NCI-H2227 treated with DMSO at 0.1 percent for 48 hours (cell line): ENCODE data around the gene TRPT1.
A peak's percentile ranks its signal among the peaks of the same experiment; 100 is the strongest.

Experiments used
- DNase-seq: peaks from one replicate; lab custom pipeline; 2025; lab: John Stamatoyannopoulos, UW

Gene TRPT1

DNA sequence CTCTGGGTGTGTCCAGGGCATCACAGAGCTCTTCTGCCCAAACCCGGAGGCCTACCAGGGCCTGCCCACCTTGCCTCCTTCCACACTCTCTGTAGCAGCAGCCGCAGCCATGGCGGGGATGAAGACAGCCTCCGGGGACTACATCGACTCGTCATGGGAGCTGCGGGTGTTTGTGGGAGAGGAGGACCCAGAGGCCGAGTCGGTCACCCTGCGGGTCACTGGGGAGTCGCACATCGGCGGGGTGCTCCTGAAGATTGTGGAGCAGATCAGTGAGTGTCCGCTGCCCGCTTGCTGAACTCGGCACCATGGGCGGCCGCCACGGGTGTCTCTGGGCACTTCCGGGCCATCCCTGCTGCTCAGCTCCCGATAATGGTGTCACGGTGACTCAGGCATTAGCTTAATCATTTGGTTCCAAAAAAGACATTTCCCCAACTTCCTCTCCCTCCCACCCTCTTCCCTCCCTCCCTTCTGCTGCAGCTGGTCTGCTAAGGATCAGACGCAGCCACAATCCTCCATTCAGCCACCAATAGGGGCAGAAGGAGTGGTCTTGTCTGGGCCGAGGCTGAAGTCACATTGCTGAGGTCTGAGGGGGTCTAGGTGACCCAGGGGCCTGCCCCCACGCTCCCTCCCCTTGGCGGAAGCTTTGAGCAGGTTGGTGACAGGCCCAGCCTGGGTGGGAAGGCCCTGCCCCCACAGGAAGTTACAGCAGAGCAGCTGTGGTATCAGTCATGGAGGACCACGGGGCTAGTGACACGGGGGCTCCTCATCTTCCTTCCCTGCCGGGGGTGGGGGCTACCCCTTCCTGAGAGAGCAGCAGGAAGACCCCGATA lies 18.5 kb downstream of the TRPT1 start:
- DNase-seq, result no peak

DNA sequence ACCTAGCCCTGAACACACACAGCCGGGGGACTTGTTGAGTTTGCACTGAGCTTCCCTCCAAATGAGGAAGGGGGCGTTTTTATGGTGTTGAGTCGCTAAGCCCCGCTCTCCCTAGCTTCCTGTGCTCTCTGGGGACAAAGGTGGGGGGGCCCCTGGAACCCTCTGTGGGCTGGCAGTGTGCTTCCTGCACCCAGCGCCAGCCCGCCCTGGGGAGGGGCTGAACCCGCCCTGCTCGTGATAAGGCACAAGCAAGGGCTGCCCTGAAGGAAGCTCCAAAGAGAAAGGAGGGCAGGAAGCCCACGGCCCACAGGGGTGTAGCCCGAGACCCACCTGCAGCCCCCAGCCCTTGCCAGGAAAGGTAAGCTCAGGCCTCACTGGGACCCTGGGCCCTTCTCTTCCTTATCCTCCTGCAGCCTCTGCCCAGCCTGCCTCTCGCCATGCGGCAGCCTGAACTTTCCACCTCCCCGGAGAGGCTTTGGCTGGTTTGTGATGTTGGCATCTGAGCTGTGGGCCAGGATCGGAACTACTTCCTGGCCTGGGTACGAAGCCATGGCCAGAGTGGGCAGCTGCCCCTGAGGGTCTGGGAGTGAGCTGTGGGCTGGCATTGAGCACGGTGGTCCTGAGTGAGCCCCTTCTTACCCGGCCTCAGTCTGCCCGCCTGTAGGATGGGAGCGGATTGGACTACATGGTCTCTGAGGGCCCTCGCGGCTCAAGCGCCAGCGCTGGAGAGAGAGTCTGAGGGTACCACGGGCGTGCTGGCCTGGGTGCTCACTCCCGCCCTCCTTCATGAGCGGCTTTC lies 19.3 kb downstream of the TRPT1 start, which contains the start of gene FERMT3:
Gene FERMT3 (plus strand): TSS at position 265 of the 799 bp plus-strand sequence. CDS start 644 bp downstream, outside the sequence.
- DNase-seq, result no peak

DNA sequence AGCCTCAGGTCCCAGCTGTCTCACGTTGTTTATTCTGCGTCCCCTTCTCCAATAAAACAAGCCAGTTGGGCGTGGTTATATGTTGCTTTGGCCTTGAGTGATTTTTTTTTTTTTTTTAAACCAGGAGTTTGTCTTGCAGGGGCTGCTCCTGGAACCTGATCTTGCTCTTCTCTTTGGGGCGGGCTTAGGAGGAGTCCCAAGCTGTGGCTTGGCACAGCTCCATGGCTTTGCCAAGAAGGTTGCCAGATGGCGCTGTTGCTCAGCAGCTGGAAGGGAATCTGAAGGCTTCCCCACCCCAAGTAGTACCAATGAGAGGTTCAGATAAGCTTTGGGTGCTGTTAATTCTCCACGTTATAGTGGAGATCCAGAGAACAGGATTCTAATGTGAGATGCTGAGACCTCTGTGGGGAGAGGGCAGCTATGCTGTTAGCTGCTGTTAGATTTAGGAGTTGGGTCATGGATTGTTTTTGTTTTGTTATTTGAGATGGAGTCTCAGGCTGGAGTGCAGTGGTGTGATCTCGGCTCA lies 21.5 kb downstream of the TRPT1 start:
- DNase-seq, result peak; percentile 78

DNA sequence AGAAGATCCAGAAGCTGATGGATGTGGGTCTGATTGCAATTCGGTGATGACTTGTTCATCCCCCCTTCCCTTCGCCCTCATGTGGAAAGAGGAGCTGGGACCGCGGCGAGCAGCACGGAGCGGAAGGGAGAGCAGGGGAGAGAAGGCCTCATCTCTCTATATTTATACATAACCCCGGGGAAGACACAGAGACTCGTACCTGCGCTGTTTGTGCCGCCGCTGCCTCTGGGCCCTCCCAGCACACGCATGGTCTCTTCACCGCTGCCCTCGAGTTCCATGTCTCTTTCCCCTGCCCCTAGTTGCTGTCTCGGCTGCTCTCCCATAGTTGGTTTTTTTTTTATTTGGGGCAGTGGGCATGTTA lies 21.9 kb downstream of the TRPT1 start:
- no peak for DNase-seq

DNA sequence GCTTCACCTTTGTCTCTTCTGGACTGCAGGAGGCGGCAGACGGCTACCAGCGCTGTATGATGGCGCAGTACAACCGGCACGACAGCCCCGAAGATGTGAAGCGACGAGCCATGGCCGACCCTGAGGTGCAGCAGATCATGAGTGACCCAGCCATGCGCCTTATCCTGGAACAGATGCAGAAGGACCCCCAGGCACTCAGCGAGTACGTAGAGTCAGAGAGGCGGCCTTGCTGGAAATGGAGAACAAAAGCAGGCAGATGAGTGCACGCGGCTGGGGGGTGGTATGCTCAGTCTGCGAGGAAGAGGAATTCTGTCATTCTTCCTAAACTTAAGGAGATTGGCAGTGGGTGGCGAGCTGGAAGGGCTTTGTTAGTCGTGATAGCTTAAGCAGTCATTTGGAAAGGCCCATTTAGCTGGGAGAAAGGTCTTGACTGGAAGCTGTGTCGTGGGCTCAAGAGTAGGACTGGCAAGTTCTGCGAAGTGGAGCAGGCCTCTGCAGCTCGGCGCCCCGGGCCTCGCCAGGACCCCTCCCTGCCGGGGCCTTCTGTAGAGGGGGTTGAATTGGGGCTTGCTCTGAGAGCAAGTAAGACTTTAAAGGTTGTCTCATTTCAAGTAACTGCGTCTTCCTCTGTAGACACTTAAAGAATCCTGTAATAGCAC lies 22.4 kb downstream of the TRPT1 start:
- no peak for DNase-seq

DNA sequence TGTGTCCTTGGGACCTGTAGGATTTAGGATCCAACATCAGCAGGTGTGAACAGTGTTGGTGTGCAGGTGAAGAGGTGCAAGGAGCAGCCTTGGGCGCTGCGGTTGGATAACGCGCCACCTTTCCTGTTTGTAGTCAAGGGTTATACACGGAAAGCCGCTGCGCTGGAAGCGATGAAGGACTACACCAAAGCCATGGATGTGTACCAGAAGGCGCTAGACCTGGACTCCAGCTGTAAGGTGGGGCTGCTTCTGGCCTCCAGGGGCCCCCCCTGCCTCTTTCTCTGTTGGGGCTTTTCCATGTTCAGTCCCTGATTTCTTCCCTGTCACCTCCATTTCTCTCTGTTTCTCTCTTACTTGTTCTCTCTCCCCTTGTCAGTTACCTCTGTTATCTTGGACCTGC lies 23.0 kb downstream of the TRPT1 start:
- DNase-seq, result no peak

DNA sequence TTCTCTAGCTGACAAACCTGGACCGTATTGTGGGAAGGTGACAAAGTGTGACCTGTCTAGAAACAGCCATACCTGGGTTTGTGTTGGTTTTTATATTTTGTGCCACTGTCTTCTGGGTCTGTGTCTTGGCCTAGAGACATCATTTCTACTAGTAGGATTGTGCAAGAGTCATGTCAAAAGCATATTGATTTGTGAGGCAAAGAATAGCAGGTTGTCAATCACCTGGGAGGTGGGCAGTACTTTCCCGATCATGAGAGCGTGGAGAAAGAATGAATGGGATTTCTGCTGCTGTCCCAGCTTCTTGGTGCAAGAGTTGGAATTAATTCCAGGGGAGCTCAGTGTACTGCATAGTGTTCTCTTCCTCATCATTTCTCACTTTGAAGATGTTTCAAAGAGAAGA lies 24.4 kb downstream of the TRPT1 start:
- no peak for DNase-seq

DNA sequence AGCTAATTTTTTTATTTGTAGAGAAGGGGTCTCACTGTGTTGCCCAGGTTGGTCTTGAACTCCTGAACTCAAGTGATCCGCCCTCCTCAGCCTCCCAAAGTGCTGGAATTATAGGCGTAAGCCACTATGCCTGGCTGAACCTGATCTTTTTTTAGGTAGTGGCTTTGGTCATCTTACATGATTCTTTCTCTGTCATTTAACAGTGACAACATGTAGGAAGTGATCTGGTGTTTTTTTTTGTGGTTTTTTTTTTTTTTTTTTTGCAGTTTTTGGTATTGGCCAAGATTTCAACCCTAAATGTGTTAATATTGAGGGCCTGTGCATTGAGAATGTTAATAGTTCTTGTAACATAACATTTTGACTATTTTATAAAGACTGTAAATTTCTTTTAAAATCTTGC lies 27.5 kb downstream of the TRPT1 start:
- no peak for DNase-seq

DNA sequence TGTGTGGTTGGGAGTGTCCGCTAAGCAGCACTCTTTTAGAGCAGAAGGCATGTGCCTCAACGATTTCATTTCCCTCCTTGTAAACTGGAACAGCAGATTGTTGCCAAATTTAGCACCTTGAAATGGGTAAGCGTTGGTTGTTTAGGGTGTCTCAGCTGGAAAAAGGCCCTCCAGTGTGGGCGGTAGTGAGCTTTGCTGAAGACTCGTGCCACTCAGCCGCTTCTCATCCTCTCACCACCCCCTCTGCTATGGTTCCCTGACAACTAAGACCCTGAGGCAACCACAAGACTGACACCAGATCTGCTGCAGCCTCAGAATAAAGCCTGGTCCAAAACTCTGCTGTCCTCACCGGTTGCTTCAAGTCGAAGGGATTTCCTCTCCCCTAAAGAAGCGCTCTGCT lies 29.4 kb downstream of the TRPT1 start:
- DNase-seq, result no peak

DNA sequence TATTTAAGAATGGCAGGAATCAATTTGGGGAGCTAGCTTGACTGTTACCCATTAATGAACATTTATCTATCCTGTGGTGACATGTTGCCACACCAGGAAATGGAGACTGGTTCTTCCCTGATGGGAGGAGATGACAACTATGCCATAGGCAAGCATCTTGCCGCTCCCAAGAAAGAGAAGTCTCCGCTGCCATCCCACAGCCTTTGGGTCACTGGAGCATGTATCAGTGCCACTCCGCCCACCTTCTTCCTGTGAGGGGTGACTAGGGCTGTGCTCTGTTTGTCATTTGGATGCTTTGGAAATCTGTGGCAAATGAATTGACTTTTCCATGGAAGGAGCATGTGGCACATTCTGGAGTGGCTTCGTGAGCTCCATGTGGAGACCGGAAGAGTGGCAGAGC lies 33.6 kb downstream of the TRPT1 start:
- DNase-seq, result no peak

DNA sequence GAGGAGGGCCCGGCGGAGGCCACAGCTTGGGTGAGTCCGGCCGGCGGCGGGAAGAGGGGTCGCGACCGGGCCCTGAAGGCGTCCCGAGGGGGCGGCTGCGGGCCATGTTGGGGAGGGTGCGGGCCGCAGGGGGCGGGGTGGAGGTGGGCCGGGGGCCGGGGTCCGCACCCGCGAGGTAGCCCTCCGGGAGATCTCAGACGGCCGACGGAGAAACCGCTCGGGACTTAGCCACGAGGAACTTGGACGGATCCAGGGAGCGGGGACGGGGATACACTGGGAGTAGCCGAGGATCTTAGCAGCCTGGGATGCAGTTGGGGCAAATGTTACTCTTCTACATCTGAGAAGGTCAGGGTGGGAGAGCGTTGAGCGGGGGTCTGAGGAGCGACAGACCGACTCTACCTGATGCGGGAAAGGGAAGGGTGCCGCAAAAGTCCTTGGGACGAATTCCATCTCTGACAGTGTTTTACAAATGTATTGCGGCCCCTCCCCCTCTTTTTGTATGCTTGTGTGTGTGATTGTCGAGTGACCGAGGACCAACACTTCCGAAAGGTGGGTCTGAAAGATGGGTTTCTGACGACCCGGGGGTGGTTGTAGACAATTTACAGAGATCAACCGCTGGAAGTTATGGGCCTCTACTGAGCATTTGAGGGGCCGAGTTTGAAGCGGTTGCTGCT lies 39.4 kb downstream of the TRPT1 start:
- DNase-seq, result no peak

DNA sequence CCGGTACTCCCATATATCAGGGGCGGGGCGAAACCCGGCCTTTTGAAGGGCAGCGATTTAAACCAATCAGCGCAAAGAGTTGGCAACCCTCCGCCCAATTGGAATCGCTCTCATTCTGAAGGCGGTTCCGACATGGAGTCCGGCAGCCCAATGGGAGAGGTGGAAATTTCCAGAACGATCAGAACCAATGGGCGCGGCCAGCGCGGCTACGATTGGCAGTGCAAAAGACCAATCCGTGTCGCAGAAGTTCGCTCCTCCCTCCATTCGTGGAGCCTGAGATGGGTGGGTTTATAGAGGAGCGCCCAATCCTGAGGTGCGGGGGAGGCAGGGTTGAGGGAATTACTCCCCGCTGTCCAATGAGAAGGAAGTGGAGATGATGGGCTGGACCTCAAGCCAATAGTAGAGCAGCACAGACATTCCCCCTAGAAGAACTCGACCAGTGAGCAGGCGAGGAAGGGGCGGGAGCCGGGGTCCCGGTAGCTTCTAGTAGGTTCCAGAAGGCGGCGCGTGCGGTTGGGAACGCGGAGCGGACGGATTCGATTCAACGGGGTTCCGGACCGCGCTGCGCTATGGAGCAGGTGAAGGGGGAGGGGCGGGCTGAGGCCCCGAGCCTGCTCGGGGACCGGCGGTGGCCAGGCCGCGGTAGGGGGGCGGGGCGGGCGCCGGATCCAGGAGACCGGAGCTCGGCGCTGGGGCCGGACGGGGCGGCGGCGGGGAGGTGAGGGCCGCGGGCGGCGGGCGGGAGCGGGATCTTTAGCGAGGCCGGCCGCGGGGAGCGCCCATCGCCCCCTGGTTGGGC lies 40.1 kb downstream of the TRPT1 start, which contains the start of gene STIP1:
Gene STIP1 (plus strand): TSS at position 479 of the 799 bp plus-strand sequence. CDS start 91 bp downstream, at position 570.
- peak; percentile 99 for DNase-seq

DNA sequence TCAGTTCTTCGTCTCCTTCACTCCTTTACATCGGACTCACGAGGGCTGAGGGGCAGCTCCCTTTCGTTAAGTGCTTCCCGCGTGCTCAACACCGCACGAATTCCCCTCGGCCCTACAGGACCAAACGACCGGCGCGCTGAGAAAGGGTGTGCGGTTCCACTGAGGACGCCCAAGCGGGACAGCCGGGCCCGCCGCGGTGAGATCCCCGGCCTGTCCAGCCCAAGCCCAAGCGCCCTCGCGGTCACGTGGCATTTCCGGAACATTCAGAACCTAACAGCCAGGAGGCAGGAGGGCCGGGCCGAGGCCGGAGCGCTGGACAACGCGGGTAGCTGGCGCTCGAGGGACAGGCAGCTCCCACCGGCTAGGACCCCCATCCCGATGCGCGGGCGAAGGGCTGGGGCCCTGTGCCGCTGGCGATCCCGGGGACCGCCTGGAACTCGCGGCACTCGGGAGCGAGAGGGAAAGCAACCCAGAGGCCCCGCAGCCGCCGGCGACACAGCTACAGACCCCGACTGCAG lies 40.8 kb downstream of the TRPT1 start:
- DNase-seq, result peak; percentile 87

DNA sequence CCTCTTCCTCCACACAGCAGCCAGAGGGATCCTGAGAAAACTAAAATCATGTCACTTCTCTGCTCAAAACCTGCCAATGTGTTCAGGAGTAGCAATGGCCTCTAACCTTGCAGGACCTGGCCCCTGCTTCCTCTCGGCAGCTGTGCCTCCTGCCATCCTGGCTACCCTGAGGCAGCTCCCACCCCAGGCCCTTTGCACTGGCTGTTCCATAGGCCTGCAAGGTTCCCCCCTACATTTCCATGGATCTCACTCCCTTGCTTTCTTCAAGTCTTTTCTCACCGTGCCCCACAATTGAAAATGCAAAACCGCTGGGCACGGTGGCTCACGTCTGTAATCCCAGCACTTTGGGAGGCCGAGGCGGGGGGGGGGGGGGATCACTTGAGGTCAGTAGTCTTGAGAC lies 42.1 kb downstream of the TRPT1 start:
- DNase-seq, result no peak

DNA sequence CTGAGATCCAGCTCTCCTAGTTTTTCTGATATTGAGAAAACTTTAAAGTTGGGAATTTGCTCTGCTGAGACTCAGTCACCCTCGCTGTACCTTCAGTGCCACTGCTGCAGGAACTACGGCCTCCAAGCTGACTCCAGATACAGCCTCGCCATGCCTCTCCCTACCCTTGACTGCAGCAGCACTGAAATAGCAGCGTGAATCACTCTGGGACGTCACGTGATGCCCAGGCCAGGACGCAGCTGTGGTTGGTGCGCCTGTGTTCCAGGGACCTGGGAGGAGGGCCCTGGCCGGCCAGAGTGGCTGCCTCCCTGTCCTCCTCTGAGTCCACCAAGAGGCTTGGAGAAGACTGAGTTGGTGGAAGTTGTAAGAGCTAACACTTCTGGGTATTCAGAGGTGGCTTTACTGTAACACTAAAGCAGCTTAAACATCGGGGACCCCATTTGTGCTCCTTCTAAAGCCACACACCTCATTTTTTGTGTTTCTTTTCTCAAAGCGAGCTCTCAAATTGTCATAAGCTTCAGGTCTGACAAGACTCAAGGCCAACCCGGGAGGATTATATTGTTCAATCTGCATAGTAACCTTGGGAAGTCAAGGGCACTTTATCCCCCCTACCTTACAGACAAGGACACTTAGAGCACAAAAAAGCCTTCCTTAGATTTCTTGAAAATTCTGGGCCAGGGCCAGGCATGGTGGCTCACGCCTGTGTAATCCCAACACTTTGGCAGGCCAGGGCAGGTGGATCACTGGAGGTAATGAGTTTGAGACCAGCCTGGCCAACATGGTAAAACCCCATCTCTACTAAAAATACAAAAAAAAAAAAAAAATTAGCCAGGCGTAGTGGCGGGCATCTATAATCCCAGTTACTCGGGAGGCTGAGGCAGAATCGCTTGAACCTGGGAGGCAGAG lies 44.2 kb downstream of the TRPT1 start:
- peak; percentile 71 for DNase-seq

DNA sequence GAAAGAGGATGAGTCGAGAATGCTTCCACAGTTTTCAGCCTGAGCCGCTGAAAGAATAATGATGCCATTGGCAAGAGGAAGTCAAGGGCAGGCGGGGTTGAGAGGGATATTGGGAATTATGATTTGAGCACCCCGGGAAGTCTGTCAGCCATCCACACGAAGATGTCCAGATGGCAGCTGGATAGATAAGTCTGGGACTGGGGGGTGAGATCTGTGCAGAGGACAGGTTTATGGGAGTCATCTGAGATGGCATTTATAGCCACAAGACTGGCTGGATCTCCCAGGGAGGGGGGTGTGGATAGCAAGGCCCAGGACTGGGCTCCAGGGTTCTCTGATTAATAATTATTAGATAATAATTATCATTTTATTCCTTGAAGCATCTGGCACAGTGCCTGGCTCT lies 45.1 kb downstream of the TRPT1 start:
- no peak for DNase-seq

DNA sequence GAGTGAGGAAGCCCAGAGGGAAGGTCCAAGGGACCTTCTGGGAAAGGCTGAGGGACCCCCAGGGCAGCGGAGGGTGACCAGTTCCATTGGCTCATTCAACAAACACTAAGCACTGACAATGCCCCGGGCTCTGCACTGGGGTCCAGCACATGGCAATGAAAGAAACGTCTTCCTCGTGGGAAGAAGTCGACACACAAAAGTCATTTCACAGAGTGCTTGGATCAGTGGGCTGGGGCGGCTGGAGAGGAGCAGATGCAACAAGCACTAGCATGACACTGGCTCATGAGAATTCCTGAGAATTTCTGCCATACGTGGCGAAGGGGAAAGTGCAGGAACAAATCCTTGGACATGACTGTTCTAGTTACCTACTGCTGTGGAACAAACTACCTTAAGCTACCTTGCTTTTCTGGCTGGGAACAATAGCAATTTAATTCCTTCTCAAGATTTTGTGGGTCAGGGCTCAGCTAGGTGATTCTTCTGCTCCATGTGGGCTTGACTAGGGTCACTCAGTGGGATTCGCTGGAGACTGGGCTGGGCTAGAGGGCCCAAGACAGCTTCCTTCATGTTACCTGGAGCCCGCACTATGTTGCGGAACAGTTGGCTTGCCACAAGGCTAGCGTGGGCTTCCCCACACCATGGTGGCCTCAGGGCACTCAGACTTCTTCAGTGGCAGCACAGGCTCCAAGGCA lies 46.9 kb downstream of the TRPT1 start:
- DNase-seq, result no peak

DNA sequence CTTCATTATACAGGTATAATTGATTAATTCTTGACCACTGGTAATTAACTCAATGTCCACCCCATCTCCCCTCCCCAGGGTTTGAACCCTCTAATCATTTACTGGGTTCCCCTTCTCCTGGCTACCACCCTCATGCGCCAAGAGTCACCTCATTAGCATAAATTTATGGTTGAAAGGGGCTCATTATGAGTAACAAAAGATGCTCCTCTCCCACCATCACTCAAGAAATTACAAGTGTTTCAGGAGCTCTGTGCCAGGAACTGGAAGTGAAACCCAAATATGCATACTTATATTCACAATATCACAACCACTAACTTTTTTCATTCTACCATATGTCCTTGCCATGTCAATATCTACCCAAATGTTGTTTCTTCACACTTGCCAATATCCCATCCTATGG lies 47.8 kb downstream of the TRPT1 start:
- no peak for DNase-seq

DNA sequence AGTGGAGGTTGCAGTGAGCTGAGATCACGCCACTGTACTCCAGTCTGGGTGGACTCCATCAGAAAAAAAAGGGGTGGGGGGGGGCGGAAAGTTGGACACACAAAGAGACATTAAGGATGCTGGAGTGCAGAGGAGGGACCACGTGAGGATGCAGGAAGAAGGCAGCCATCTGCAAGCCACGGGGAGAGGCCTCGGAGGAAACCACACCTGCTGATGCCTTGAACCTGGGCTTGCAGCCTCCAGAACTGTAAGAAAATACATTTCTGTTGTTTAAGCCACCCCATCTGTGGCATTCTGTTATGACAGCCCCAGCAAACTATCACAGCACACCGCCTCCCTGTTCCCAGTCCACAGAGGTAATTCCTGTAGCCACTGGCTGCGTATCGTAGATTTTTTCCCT lies 49.2 kb downstream of the TRPT1 start:
- no peak for DNase-seq
